Measurements from ENCODE around the gene OR2A12.

GRCh38 chr7:144057954-144058353 is 28.1 kb upstream of the OR2A12 start:
- no peak for TF ChIP-seq CTCF (IDR thresholded peaks at IDR 0.05)
- no peak for TF ChIP-seq MXI1 (IDR thresholded peaks at IDR 0.05; ENCODE audit: low read depth, low read length)

All from SK-N-SH (cell line).